ENCODE measurements around the gene SLC20A1. TPM values are rescaled to one million over a fixed set of nuclear protein-coding genes. Genes with fewer than 3 reads are reported as not detected.
A peak's percentile ranks its signal among the peaks of the same experiment; 100 is the strongest.

Gene SLC20A1, protein sequence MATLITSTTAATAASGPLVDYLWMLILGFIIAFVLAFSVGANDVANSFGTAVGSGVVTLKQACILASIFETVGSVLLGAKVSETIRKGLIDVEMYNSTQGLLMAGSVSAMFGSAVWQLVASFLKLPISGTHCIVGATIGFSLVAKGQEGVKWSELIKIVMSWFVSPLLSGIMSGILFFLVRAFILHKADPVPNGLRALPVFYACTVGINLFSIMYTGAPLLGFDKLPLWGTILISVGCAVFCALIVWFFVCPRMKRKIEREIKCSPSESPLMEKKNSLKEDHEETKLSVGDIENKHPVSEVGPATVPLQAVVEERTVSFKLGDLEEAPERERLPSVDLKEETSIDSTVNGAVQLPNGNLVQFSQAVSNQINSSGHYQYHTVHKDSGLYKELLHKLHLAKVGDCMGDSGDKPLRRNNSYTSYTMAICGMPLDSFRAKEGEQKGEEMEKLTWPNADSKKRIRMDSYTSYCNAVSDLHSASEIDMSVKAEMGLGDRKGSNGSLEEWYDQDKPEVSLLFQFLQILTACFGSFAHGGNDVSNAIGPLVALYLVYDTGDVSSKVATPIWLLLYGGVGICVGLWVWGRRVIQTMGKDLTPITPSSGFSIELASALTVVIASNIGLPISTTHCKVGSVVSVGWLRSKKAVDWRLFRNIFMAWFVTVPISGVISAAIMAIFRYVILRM
- total RNA-seq: 10 to 100 TPM; 88.8 to 91.3 TPM

DNA sequence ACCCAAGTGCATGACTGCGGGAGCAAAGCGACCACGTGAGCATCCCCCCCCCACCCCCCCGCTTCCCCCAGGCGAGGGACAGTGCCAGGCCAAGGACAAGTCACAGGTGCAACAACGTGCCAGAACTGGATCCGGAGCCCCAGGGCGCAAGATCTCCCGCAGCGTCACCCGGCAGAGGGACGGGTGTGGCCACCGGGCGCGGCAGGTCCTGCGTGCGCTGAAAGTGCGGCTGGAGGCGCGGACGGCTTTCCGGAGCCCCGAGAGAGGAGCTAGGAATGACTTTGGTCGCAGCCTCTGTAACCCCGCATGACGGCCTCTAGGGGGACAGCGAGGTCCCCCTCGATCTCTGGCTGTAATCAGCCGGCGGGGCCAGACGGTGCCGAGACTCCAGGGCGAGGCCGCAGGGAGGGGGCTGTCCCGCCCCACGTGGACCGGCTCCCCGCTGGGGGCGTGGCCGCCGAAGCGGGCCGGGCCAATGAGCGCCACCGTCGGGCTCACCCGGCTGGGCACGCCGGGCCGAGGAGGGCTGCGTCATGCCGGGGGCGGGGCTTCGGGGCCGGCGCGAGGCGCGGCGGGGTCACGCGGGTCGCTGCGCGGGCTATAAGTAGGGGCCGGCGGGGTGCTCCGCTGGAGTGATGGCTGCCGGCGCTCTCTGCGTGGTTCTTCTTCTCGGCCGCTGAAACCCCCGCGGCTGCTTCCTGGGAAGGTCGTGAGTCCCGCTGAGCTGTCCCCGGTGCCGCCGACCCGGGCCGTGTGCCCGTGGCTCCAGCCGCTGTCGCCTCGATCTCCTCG, at the start of gene SLC20A1:
Gene SLC20A1 (plus strand): TSS at position 630 of the 792 bp plus-strand sequence. CDS start 890 bp downstream, outside the sequence.
- CTCF ChIA-PET: interaction anchor here (0.7 to 5.4 kb wide), 14 partner anchors 10 to 240 kb away, joined by 3 to 77 read pairs (median 5); no protein-coding TSS in a partner anchor
- Mint-ChIP-seq H3K4me3 (peak within 1 kb of the TSS; percentile 97), H3K4me1 (ENCODE audit: low read depth) (peaks cover 52% of the 10 kb centered on the region), H3K27me3 (no peaks in the 10 kb centered on the region), H3K27ac (peak within 1 kb of the TSS; percentile 87), H3K36me3 (peaks cover 36% of the 10 kb centered on the region), H3K9me3 (no peaks in the 10 kb centered on the region)
- intact Hi-C loops (cut with micrococcal nuclease): loop anchor here (1.0 to 5.0 kb wide), 7 partner anchors 14 to 588 kb away; partner anchors contain the start of genes CHCHD5, POLR1B and TMEM87B
- POLR2A ChIA-PET: interaction anchor here (0.7 to 4.7 kb wide), 11 partner anchors 9 to 61 kb away, joined by 3 to 49 read pairs (median 5); partner anchors contain the start of gene CHCHD5
- DNase-seq: peak; percentile 98

GRCh38 chr2:112597537-112598322, 48.0 kb upstream of the SLC20A1 start:
- Mint-ChIP-seq H3K27me3 (no peaks in the 10 kb centered on the region), H3K36me3 (peaks cover 7% of the 10 kb centered on the region), H3K4me3 (no peak overlapping the region), H3K4me1 (ENCODE audit: low read depth) (peaks cover 5% of the 10 kb centered on the region), H3K27ac (no peak overlapping the region), H3K9me3 (no peaks in the 10 kb centered on the region)
- CTCF ChIA-PET: interaction anchor here (1.0 to 10.9 kb wide), 4 partner anchors 29 to 287 kb away, joined by 3 to 193 read pairs (median 6); no protein-coding TSS in a partner anchor
- POLR2A ChIA-PET: no interaction called here
- DNase-seq: no peak
- intact Hi-C loops (cut with micrococcal nuclease): no loop called here

DNA sequence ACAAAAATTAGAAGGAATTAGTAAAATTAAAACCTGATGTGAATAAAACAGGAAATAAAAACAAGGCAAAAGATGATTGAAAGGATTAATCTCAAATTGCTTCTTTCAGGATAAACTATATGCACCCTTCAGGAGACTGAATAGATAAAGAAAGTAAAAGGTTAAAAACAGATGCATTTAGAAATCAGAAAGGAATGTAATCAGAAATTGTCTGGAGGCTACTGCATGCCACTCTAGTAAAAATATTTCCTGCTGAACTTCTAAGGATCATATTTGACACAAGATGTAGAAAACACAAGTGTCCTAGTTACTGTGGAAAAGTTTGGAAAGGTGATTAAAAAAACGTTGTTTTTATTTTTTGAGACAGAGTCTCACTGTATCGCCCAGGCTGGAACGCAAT, 45.1 kb upstream of the SLC20A1 start:
- intact Hi-C loops (cut with micrococcal nuclease): loop anchor here (1.0 to 5.0 kb wide), 3 partner anchors 91 to 342 kb away; no protein-coding TSS in a partner anchor
- Mint-ChIP-seq H3K27ac (no peak overlapping the region), H3K36me3 (no peaks in the 10 kb centered on the region), H3K4me1 (ENCODE audit: low read depth) (peaks cover 5% of the 10 kb centered on the region), H3K4me3 (no peak overlapping the region), H3K9me3 (no peaks in the 10 kb centered on the region), H3K27me3 (no peaks in the 10 kb centered on the region)
- ChIA-PET POLR2A (no interaction called here), CTCF (interaction anchor here (0.9 to 10.9 kb wide), 26 partner anchors 9 to 358 kb away, joined by 3 to 193 read pairs (median 6); partner anchors contain the start of genes CHCHD5 and SLC20A1)
- DNase-seq: no peak

- no peaks in the 10 kb centered on the region for H3K9me3 Mint-ChIP-seq
- peaks cover 5% of the 10 kb centered on the region for H3K4me1 Mint-ChIP-seq (ENCODE audit: low read depth)
- CTCF ChIA-PET: interaction anchor here (1.1 to 10.9 kb wide), 4 partner anchors 44 to 125 kb away, joined by 4 to 193 read pairs (median 9); partner anchors contain the start of gene SLC20A1
- no peak overlapping the region for H3K27ac Mint-ChIP-seq
- no peak for DNase-seq
- H3K27me3 Mint-ChIP-seq: no peaks in the 10 kb centered on the region
- POLR2A ChIA-PET: no interaction called here
- H3K4me3 Mint-ChIP-seq: no peak overlapping the region
- no peaks in the 10 kb centered on the region for H3K36me3 Mint-ChIP-seq
- intact Hi-C loops (cut with micrococcal nuclease): loop anchor here (5.0 kb wide), 1 partner anchor 341 kb away; no protein-coding TSS in a partner anchor
These were observed 44.0 kb upstream of the SLC20A1 start for GRCh38 chr2:112601754-112602153.

DNA sequence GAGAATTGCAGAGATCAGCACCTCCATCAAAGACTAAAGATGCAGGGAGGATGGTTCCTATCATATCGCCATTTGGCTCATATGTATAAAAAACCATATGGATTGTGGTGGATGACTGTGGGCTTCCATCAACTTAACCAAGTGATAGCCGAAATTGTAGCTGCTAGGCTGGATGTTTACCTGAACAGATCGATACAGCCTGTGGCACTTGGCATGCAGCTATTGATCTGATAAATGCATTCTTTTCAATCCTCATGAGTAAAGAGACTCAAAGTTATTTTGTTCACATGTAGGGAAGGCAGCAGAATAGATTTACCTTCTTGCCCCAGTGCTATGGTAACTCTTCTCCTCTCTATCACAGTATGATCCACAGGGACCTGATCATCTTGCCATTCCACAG, 42.8 kb upstream of the SLC20A1 start:
- ChIA-PET CTCF (interaction anchor here (0.6 to 10.9 kb wide), 3 partner anchors 83 to 124 kb away, joined by 3 to 193 read pairs (median 4); no protein-coding TSS in a partner anchor), POLR2A (interaction anchor here (0.6 kb wide), 1 partner anchor 416 kb away, joined by 3 read pairs; no protein-coding TSS in a partner anchor)
- no peaks in the 10 kb centered on the region for H3K27me3 Mint-ChIP-seq
- intact Hi-C loops (cut with micrococcal nuclease): loop anchor here (5.0 kb wide), 1 partner anchor 339 kb away; no protein-coding TSS in a partner anchor
- no peak overlapping the region for H3K4me3 Mint-ChIP-seq
- no peaks in the 10 kb centered on the region for H3K9me3 Mint-ChIP-seq
- no peaks in the 10 kb centered on the region for H3K36me3 Mint-ChIP-seq
- H3K27ac Mint-ChIP-seq: no peak overlapping the region
- DNase-seq: no peak
- H3K4me1 Mint-ChIP-seq (ENCODE audit: low read depth): peaks cover 5% of the 10 kb centered on the region

DNA sequence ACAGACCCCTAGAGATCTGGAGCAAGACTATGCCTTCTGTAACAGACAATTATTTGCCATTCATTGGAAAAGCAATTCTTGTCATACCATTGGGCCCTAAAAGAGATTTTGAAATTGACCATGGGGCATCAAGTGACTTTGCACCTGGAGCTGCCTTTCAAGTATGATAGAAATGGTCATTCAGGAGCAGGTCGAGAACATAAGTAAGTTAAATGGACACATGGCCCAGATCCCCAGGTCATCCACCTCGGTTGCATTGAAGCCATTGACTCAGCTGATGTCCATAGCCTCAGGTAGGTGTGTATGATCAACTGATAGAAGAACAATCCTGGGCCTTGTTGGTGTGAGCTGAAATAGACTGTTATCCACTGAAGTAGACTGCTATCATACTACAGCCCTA, 42.0 kb upstream of the SLC20A1 start:
- Mint-ChIP-seq H3K27me3 (no peaks in the 10 kb centered on the region), H3K36me3 (no peaks in the 10 kb centered on the region), H3K27ac (no peak overlapping the region), H3K4me3 (no peak overlapping the region), H3K4me1 (ENCODE audit: low read depth) (peaks cover 5% of the 10 kb centered on the region), H3K9me3 (no peaks in the 10 kb centered on the region)
- POLR2A ChIA-PET: no interaction called here
- no peak for DNase-seq
- intact Hi-C loops (cut with micrococcal nuclease): loop anchor here (5.0 kb wide), 1 partner anchor 339 kb away; no protein-coding TSS in a partner anchor
- CTCF ChIA-PET: interaction anchor here (1.1 to 10.9 kb wide), 4 partner anchors 22 to 146 kb away, joined by 5 to 193 read pairs (median 6); no protein-coding TSS in a partner anchor

DNA sequence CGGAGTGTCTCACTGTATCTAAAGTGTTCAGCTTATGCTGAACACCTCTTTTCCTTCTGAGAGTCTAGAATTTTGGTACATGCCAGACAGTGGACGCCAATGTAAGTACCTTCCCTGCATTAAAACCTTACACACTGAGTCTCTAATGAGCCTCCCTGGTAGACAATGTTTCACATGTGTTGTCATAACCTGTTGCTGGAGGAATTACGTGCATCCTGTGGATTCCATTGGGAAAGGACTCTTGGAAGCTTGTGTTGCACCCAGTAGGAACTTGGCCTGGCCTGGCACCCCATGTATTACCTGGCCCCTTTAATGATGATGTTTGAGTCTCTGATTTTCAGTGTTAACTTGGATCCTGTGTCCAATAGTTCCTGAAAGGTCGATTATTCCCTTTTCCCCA, 40.8 kb upstream of the SLC20A1 start:
- POLR2A ChIA-PET: no interaction called here
- H3K27me3 Mint-ChIP-seq: no peaks in the 10 kb centered on the region
- intact Hi-C loops (cut with micrococcal nuclease): loop anchor here (5.0 kb wide), 1 partner anchor 337 kb away; no protein-coding TSS in a partner anchor

DNA sequence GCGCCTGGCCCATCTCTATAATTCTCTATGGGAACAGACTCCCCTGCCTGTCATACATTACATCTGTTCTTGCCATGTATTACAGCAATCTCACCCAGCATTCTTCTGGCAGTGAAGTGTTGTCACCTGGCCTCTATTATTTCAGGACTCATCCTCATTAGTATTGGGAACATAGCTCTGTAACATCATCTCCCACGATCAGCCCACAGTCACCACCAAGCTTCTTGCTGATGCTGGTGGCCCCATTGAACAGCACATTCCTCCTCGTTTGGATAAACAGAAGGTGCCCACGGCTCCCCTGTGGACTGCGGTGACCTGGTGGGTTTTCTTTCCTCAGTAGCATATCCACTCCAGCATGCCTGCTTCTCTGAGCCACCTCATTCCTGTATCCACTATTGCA, 39.8 kb upstream of the SLC20A1 start:
- CTCF ChIA-PET: interaction anchor here (10.9 kb wide), 1 partner anchor 121 kb away, joined by 193 read pairs; no protein-coding TSS in a partner anchor
- Mint-ChIP-seq H3K27me3 (no peaks in the 10 kb centered on the region), H3K36me3 (no peaks in the 10 kb centered on the region), H3K27ac (no peak overlapping the region), H3K4me3 (no peak overlapping the region), H3K9me3 (peaks cover 5% of the 10 kb centered on the region), H3K4me1 (ENCODE audit: low read depth) (no peaks in the 10 kb centered on the region)
- intact Hi-C loops (cut with micrococcal nuclease): no loop called here
- DNase-seq: no peak
- POLR2A ChIA-PET: no interaction called here

More for the DNA sequence above, 40.8 kb upstream of the SLC20A1 start:
- CTCF ChIA-PET: interaction anchor here (1.1 to 10.9 kb wide), 4 partner anchors 21 to 144 kb away, joined by 5 to 193 read pairs (median 6); no protein-coding TSS in a partner anchor
- peaks cover 5% of the 10 kb centered on the region for H3K9me3 Mint-ChIP-seq
- peaks cover 3% of the 10 kb centered on the region for H3K4me1 Mint-ChIP-seq (ENCODE audit: low read depth)
- no peaks in the 10 kb centered on the region for H3K36me3 Mint-ChIP-seq
- H3K27ac Mint-ChIP-seq: no peak overlapping the region
- DNase-seq: no peak
- H3K4me3 Mint-ChIP-seq: no peak overlapping the region

DNA sequence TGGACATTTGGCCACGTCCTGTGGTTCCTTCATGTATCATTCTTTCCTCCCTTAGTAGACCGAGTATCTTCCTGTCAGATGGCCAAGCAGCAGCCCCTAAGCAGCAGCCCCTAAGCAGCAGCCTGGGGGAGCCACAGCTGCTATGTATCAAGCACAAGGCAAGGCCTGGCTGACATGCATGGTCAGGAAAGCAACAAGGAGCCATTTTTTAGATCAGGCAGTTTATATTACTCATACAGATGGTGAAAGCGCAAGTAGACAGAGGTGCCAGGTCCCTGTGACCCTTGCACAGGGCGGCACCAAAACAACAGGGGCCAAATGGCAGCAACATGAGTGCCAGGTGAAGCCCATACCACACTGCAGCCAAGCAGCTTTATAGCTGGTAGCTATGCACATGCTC, 39.2 kb upstream of the SLC20A1 start:
- intact Hi-C loops (cut with micrococcal nuclease): no loop called here
- H3K9me3 Mint-ChIP-seq: peaks cover 5% of the 10 kb centered on the region
- H3K4me1 Mint-ChIP-seq (ENCODE audit: low read depth): no peaks in the 10 kb centered on the region
- H3K4me3 Mint-ChIP-seq: no peak overlapping the region
- POLR2A ChIA-PET: no interaction called here
- DNase-seq: no peak
- H3K36me3 Mint-ChIP-seq: no peaks in the 10 kb centered on the region
- H3K27me3 Mint-ChIP-seq: no peaks in the 10 kb centered on the region
- H3K27ac Mint-ChIP-seq: no peak overlapping the region
- CTCF ChIA-PET: interaction anchor here (0.7 to 10.9 kb wide), 2 partner anchors 79 to 120 kb away, joined by 3 to 193 read pairs; no protein-coding TSS in a partner anchor

- ChIA-PET POLR2A (no interaction called here), CTCF (no interaction called here)
- peaks cover 5% of the 10 kb centered on the region for H3K9me3 Mint-ChIP-seq
- no peak overlapping the region for H3K27ac Mint-ChIP-seq
- no peak for DNase-seq
- H3K4me3 Mint-ChIP-seq: no peak overlapping the region
- intact Hi-C loops (cut with micrococcal nuclease): no loop called here
- no peaks in the 10 kb centered on the region for H3K4me1 Mint-ChIP-seq (ENCODE audit: low read depth)
- no peaks in the 10 kb centered on the region for H3K36me3 Mint-ChIP-seq
- H3K27me3 Mint-ChIP-seq: no peaks in the 10 kb centered on the region
These were observed 37.9 kb upstream of the SLC20A1 start for GRCh38 chr2:112607680-112608438.

Measured in activated CD4-positive, alpha-beta memory T cell treated with anti-CD3 and anti-CD28 coated beads for 36 hours (primary cell).